ENCODE results near the gene DARS2. TPM values are rescaled to one million over a fixed set of nuclear protein-coding genes. Genes with fewer than 3 reads are reported as not detected.
"Not testable (repeated sequence)": the region's sequence is repeated elsewhere in the genome, so short reads cannot be mapped to it uniquely, and the experiment has no call there.

Gene DARS2
- total RNA-seq, 4 donors from 2014 or later = 4.3 to 8.9 (median 8.2) TPM

GRCh38 chr1:173857363-173857917 is 33.0 kb downstream of the DARS2 start:
- H3K27me3 ChIP-seq = no peaks in the 10 kb centered on the region
- ATAC-seq (no peak), DNase-seq (no peak)
- H3K9me3 ChIP-seq = no peaks in the 10 kb centered on the region
- in situ Hi-C loops (cut with MboI; ENCODE audit: low sequenced_read_pairs in 4 of 4) = loop anchor here in 1 of 4 donors (25.0 kb wide), 1 partner anchor 1130 kb away; the partner anchor contains the start of gene CACYBP
- no peaks in the 10 kb centered on the region for H3K4me1 ChIP-seq
- no peak overlapping the region for H3K27ac ChIP-seq
- H3K36me3 ChIP-seq = peaks cover 0 to 69% of the 10 kb centered on the region in 2 donors
- no peak overlapping the region for H3K4me3 ChIP-seq
- intact Hi-C loops (cut with DNase I; ENCODE audit: low total_unique reads) = no loop called here
- TF ChIP-seq CTCF (IDR thresholded peaks at IDR 0.05 in 4 of 5, conservative IDR thresholded peaks at IDR 0.05 in 1 of 5) = no peak
- TF ChIP-seq POLR2A (IDR thresholded peaks at IDR 0.05) = no peak

GRCh38 chr1:173859547-173859946 is 35.1 kb downstream of the DARS2 start:
- H3K4me1 ChIP-seq; ATAC-seq; H3K27me3 ChIP-seq; intact Hi-C loops (cut with DNase I; ENCODE audit: low total_unique reads); H3K4me3 ChIP-seq; H3K27ac ChIP-seq; H3K9me3 ChIP-seq; DNase-seq: not testable (repeated sequence)
- H3K36me3 ChIP-seq = peaks cover 0 to 76% of the 10 kb centered on the region in 2 donors
- in situ Hi-C loops (cut with MboI; ENCODE audit: low sequenced_read_pairs in 4 of 4) = loop anchor here in 1 of 4 donors (25.0 kb wide), 1 partner anchor 1128 kb away; the partner anchor contains the start of gene CACYBP

GRCh38 chr1:173860065-173860464 is 35.6 kb downstream of the DARS2 start:
- in situ Hi-C loops (cut with MboI; ENCODE audit: low sequenced_read_pairs in 4 of 4) = loop anchor here in 1 of 4 donors (25.0 kb wide), 1 partner anchor 1127 kb away; the partner anchor contains the start of gene CACYBP
- no peak for ATAC-seq
- no peaks in the 10 kb centered on the region for H3K27me3 ChIP-seq
- DNase-seq = no peak
- intact Hi-C loops (cut with DNase I; ENCODE audit: low total_unique reads) = no loop called here
- peaks cover 0 to 81% of the 10 kb centered on the region in 2 donors for H3K36me3 ChIP-seq
- no peak overlapping the region for H3K4me3 ChIP-seq
- no peak for TF ChIP-seq POLR2A (IDR thresholded peaks at IDR 0.05)
- TF ChIP-seq CTCF (IDR thresholded peaks at IDR 0.05 in 4 of 5, conservative IDR thresholded peaks at IDR 0.05 in 1 of 5) = no peak
- H3K9me3 ChIP-seq = no peaks in the 10 kb centered on the region
- H3K27ac ChIP-seq = no peak overlapping the region
- peaks cover 0 to 5% of the 10 kb centered on the region in 2 donors for H3K4me1 ChIP-seq

DNA sequence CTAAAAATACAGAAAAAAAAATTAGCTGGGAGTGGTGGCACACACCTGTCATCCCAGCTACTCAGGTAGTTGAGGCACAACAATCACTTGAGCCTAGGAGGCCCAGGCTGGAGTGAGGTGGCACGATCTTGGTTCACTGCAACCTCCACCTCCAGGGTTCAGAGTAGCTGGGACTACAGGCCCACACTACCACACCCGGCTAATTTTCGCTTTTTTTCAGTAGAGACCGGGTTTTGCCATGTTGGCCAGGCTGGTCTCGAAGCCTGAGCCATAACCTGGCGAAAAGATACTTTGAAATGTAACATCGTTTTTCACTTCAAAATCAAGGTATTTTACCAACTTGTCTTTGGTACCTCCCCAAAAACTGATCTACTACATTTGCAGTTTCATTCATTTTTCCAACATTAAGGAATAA is 37.3 kb downstream of the DARS2 start:
- intact Hi-C loops (cut with DNase I; ENCODE audit: low total_unique reads) (no loop called here), in situ Hi-C loops (cut with MboI; ENCODE audit: low sequenced_read_pairs in 4 of 4) (loop anchor here in 1 of 4 donors (25.0 kb wide), 1 partner anchor 1126 kb away; the partner anchor contains the start of gene CACYBP)
- no peak for ATAC-seq
- Histone ChIP-seq H3K4me3 (no peak overlapping the region), H3K4me1 (peaks cover 12 to 16% of the 10 kb centered on the region in 2 donors), H3K36me3 (peaks cover 0 to 86% of the 10 kb centered on the region in 2 donors), H3K27me3 (no peaks in the 10 kb centered on the region), H3K9me3 (no peaks in the 10 kb centered on the region), H3K27ac (no peak overlapping the region)
- TF ChIP-seq POLR2A (IDR thresholded peaks at IDR 0.05) = no peak
- no peak for TF ChIP-seq CTCF (IDR thresholded peaks at IDR 0.05 in 4 of 5, conservative IDR thresholded peaks at IDR 0.05 in 1 of 5)
- DNase-seq = no peak

- H3K27ac ChIP-seq; H3K4me3 ChIP-seq; intact Hi-C loops (cut with DNase I; ENCODE audit: low total_unique reads); H3K9me3 ChIP-seq; H3K27me3 ChIP-seq; ATAC-seq; DNase-seq: not testable (repeated sequence)
- peaks cover 0 to 81% of the 10 kb centered on the region in 2 donors for H3K36me3 ChIP-seq
- in situ Hi-C loops (cut with MboI; ENCODE audit: low sequenced_read_pairs in 4 of 4) = loop anchor here in 1 of 4 donors (25.0 kb wide), 1 partner anchor 1125 kb away; the partner anchor contains the start of gene CACYBP
- H3K4me1 ChIP-seq = peaks cover 18 to 21% of the 10 kb centered on the region in 2 donors
Observed at GRCh38 chr1:173862146-173862768, 37.8 kb downstream of the DARS2 start.
